T-helper 22 cell (primary cell): ENCODE data around the gene AMFR.
"Not testable (repeated sequence)": the region's sequence is repeated elsewhere in the genome, so short reads cannot be mapped to it uniquely, and the experiment has no call there.

Experiments used
- DNase-seq: peaks from one replicate; pipeline ENCODE4 v3.0.0-alpha.2; 2020; ENCODE audit warnings: low read depth

Gene AMFR

GRCh38 chr16:56388209-56388608, 37.1 kb downstream of the AMFR start:
- DNase-seq, result no peak

GRCh38 chr16:56387396-56387795, 37.9 kb downstream of the AMFR start:
- DNase-seq, result no peak

- DNase-seq, result no peak
Measured at GRCh38 chr16:56384074-56384721, 41.1 kb downstream of the AMFR start.

- no peak for DNase-seq
Measured at GRCh38 chr16:56382901-56383355, 42.4 kb downstream of the AMFR start.

- no peak for DNase-seq
Measured at GRCh38 chr16:56382459-56382858, 42.9 kb downstream of the AMFR start.

GRCh38 chr16:56380778-56381485, 44.4 kb downstream of the AMFR start:
- DNase-seq, result not testable (repeated sequence)

- DNase-seq, result not testable (repeated sequence)
Measured at GRCh38 chr16:56379044-56379443, 46.3 kb downstream of the AMFR start.

GRCh38 chr16:56375792-56376191, 49.6 kb downstream of the AMFR start:
- not testable (repeated sequence) for DNase-seq

- DNase-seq, result no peak
Measured at GRCh38 chr16:56373003-56373402, 52.3 kb downstream of the AMFR start.

GRCh38 chr16:56372013-56372634, 53.2 kb downstream of the AMFR start:
- DNase-seq, result no peak

GRCh38 chr16:56371660-56371937, 53.7 kb downstream of the AMFR start:
- no peak for DNase-seq

- no peak for DNase-seq
Measured at GRCh38 chr16:56370875-56371659, 54.3 kb downstream of the AMFR start.

- no peak for DNase-seq
Measured at GRCh38 chr16:56370185-56370874, 55.0 kb downstream of the AMFR start.

- no peak for DNase-seq
Measured at GRCh38 chr16:56369202-56369601, 56.1 kb downstream of the AMFR start.

- DNase-seq, result no peak
Measured at GRCh38 chr16:56368545-56368944, 56.8 kb downstream of the AMFR start.

- no peak for DNase-seq
Measured at GRCh38 chr16:56367764-56368163, 57.6 kb downstream of the AMFR start.

GRCh38 chr16:56366945-56367344, 58.4 kb downstream of the AMFR start:
- no peak for DNase-seq

- DNase-seq, result no peak
Measured at GRCh38 chr16:56365552-56365951, 59.8 kb downstream of the AMFR start.

- DNase-seq, result no peak
Measured at GRCh38 chr16:56364865-56365264, 60.5 kb downstream of the AMFR start.

- no peak for DNase-seq
Measured at GRCh38 chr16:56363781-56364565, 61.4 kb downstream of the AMFR start.

- no peak for DNase-seq
Measured at GRCh38 chr16:56363181-56363716, 62.1 kb downstream of the AMFR start.
